HL-60/S4 treated with phorbol 12-myristate 13-acetate at 8.2 ng/mL for 4 days and 3 days (cell line): ENCODE measurements around the gene SLC6A13.
"Not testable (repeated sequence)": the region's sequence is repeated elsewhere in the genome, so short reads cannot be mapped to it uniquely, and the experiment has no call there.

Experiments used
- in situ Hi-C: fragments of 300-500 bp; cut with MboI; formaldehyde crosslinking; loops from 2 replicates; pipeline ENCODE4 v1.15.0; 2022; ENCODE audit warnings: low sequenced_read_pairs

Gene SLC6A13

DNA sequence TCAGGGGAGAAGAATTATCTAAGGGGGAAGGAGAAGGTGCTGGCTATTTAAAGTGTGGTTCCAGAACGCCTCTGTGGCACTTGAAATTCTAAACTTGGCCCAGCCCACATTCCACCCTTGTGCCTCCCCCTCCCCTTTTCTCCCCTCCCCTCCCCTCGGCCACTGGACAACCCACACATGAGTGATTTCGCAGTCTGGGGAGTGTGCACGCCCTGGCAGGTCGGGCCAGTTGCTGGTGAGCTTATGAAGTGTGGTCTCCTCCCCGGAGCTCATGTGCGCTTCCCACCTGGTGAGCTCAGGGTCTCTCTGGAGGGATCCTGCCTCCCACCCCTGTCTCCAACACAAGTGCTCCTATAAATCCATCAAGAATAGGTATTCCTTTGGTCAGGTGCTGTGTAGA lies at the start of gene SLC6A13:
Gene SLC6A13, minus strand, starts transcription at position 20 of the 400 bp plus-strand sequence. CDS start 2,784 bp downstream, outside the sequence.
- in situ Hi-C loops: no loop called here

DNA sequence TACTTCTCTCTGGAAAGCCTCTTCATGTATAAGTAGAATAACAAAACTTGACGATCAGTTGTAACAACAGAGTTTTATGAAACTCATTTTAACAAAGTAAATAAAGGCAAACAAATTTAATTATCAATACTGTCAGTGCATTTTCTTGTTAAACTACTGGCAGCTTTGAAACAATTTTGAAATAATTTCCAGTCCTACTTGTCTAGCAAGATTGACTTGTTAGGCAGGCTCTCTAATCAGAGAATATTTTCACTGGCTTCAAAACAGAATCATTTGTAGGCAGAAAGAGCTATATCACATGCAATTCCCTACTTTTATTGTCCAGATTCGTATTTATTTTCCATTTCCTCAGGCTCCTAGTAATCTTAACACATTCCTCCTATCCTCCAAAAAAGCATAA lies 45.9 kb upstream of the SLC6A13 start:
- in situ Hi-C loops: no loop called here

DNA sequence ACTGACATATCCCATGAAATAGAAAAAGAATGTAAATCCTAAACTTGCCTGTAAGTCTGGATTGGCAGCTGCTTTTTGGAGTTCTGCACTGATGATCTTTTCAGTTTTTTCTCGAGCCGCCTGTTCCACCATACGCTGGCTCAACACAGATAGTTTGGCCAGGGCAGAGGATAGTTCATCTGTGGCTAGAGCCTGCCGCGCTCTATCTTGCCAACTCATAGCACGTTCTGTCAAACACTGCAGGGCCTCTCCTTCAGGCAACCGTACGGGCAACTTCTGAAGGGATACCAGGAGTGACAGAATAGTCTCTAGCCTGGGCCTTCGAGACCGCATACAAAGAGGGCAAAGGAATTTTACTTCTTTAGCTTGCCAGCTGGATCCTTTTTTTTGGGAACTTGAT lies 44.8 kb upstream of the SLC6A13 start:
- in situ Hi-C loops: no loop called here

GRCh38 chr12:304805-305204 lies 42.2 kb upstream of the SLC6A13 start:
- in situ Hi-C loops: no loop called here

GRCh38 chr12:302766-303165 lies 40.1 kb upstream of the SLC6A13 start:
- in situ Hi-C loops: not testable (repeated sequence)

DNA sequence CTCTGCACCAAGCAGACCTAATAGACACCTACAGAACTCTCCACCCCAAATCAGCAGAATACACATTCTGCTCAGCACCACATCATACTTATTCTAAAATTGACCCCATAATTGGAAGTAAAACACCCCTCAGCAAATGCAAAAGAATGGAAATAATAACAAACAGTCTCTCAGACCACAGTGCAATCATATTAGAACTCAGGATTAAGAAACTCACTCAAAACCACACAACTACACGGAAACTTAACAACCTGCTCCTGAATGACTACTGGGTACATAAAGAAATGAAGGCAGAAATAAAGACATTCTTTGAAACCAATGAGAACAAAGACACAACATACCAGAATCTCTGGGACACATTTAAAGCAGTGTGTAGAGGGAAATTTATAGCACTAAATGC lies 37.5 kb upstream of the SLC6A13 start:
- in situ Hi-C loops: not testable (repeated sequence)

DNA sequence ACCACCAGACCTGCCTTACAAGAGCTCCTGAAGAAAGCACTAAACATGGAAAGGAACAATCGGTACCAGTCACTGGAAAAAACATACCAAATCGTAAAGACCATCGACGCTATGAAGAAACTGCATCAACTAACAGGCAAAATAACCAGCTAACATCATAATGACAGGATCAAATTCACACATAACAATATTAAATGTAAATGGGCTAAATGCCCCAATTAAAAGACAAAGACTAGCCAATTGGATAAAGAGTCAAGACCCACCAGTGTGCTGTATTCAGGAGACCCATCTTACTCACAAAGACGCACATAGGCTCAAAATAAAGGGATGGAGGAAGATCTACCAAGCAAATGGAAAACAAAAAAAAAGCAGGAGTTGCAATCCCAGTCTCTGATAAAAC lies 36.9 kb upstream of the SLC6A13 start:
- in situ Hi-C loops: not testable (repeated sequence)

- in situ Hi-C loops: not testable (repeated sequence)
These were observed 35.4 kb upstream of the SLC6A13 start for GRCh38 chr12:298059-298458.

GRCh38 chr12:295132-295531 lies 32.5 kb upstream of the SLC6A13 start:
- in situ Hi-C loops: no loop called here

GRCh38 chr12:293199-293598 lies 30.6 kb upstream of the SLC6A13 start:
- in situ Hi-C loops: no loop called here

GRCh38 chr12:292186-292585 lies 29.6 kb upstream of the SLC6A13 start:
- in situ Hi-C loops: no loop called here

GRCh38 chr12:291153-291723 lies 28.6 kb upstream of the SLC6A13 start:
- in situ Hi-C loops: no loop called here

DNA sequence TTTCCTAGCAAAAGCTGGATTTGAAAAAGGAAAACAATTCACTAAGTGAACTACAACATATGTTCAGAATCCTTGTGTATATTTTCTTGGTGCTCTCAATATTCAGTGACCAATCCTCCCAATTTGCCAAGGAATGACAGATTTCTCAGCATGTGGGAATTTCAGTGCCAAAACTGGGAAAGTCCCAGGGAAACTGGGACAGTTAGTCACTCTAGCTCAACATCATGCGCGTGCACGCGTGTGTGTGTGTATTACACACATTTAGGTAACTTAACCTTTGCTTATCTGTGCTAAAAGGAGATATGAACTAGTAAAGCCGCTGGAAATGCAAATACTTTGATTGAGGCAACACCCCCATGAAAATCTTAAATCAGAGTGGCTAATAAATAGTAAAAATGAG lies 26.1 kb upstream of the SLC6A13 start:
- in situ Hi-C loops: no loop called here

- in situ Hi-C loops: no loop called here
These were observed 24.1 kb upstream of the SLC6A13 start for GRCh38 chr12:286531-287300.

DNA sequence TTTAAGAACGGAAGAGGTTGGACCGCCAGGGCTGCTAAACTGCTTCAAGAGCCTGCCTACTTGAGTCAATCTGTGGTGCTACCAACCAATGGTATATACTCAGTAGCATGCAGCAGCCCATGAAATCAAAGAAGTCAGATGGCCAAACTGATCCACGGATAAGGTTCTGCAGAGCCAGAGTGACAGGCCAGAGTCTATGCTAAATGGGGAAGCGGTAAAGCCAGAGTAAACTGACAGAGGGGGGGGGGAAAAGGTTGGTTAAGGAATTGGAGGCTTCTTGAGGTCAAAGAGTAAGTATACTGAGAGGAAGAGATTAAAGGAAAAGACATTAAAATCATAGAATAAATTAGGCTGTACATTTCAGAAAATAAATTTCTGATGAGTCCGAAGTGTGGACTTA lies 15.4 kb upstream of the SLC6A13 start:
- in situ Hi-C loops: no loop called here

- in situ Hi-C loops: no loop called here
These were observed 13.2 kb upstream of the SLC6A13 start for GRCh38 chr12:275812-276211.

GRCh38 chr12:273382-273781 lies 10.7 kb upstream of the SLC6A13 start:
- in situ Hi-C loops: no loop called here

DNA sequence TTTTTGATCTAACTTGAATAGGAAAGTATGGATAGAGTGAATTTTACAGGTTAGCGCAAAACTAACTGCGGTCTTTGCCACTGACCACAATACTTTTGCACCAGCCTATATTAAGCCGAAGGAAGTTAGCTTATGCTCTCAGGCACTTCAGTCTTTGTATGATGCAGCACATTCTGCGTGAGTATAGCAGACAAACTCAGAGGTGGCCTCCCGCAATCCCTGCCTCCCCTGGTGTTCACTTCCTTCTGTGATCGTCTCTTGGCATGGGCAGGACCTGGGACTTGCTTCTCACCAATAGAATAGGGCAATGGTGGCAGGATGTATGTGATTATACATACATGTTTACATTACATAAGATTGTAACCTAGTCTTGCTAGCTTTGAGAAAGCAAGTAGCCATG lies 10.3 kb upstream of the SLC6A13 start:
- in situ Hi-C loops: no loop called here

GRCh38 chr12:271161-271560 lies 8.5 kb upstream of the SLC6A13 start:
- in situ Hi-C loops: no loop called here

- in situ Hi-C loops: no loop called here
These were observed 6.6 kb upstream of the SLC6A13 start for GRCh38 chr12:269191-269590.

- in situ Hi-C loops: no loop called here
These were observed 5.8 kb upstream of the SLC6A13 start for GRCh38 chr12:268483-268840.

GRCh38 chr12:267581-268482 lies 5.2 kb upstream of the SLC6A13 start:
- in situ Hi-C loops: no loop called here
